HEK293T (cell line): ENCODE data around the gene GRAP.

Source experiments
- CTCF ChIA-PET: fragments of 350-600 bp; formaldehyde crosslinking; extraction: SDS; loops from one replicate; lab custom pipeline; 2021; ENCODE audit warnings: antibody characterized with exemption, inconsistent platforms; lab: Yijun Ruan, JAX
- POLR2A ChIA-PET: fragments of 350-600 bp; formaldehyde crosslinking; extraction: SDS; loops from one replicate; lab custom pipeline; 2020; ENCODE audit warnings: antibody characterized with exemption, inconsistent platforms; lab: Yijun Ruan, JAX
- DNase-seq: peaks from one replicate; pipeline ENCODE4 v3.0.0; 2012; ENCODE audit warnings: mixed read lengths; ENCODE audit errors: extremely low spot score
- ARNT ChIP-seq: fragments of 450-650 bp; IDR thresholded peaks from 2 replicates; pipeline ENCODE4 v1.6.1; 2017; ENCODE audit warnings: mild to moderate bottlenecking
- BHLHE40 ChIP-seq: fragments of 450-650 bp; IDR thresholded peaks from 2 replicates; pipeline ENCODE4 v1.6.1; 2016; ENCODE audit warnings: mild to moderate bottlenecking, moderate library complexity, borderline replicate concordance
- CTBP1 ChIP-seq: fragments of 450-650 bp; IDR thresholded peaks from 2 replicates; pipeline ENCODE4 v1.6.1; 2016; ENCODE audit warnings: borderline replicate concordance
- ELF4 ChIP-seq: fragments of 450-650 bp; IDR thresholded peaks from 2 replicates; pipeline ENCODE4 v1.6.1; 2017; ENCODE audit warnings: antibody characterized with exemption
- FOXA1 ChIP-seq: fragments of 450-650 bp; IDR thresholded peaks from 2 replicates; pipeline ENCODE4 v1.6.1; 2016; ENCODE audit warnings: mild to moderate bottlenecking
- FOXK2 ChIP-seq: fragments of 450-650 bp; IDR thresholded peaks from 2 replicates; pipeline ENCODE4 v1.6.1; 2016; ENCODE audit warnings: mild to moderate bottlenecking
- FOXM1 ChIP-seq: fragments of 450-650 bp; IDR thresholded peaks from 2 replicates; pipeline ENCODE4 v1.6.1; 2017; ENCODE audit warnings: mild to moderate bottlenecking, borderline replicate concordance
- HDGF ChIP-seq: fragments of 450-650 bp; IDR thresholded peaks from 2 replicates; pipeline ENCODE4 v1.6.1; 2017; ENCODE audit warnings: antibody characterized with exemption, borderline replicate concordance
- L3MBTL2 ChIP-seq: fragments of 450-650 bp; conservative IDR thresholded peaks from 2 replicates; pipeline ENCODE4 v1.6.1; 2016; ENCODE audit warnings: mild to moderate bottlenecking
- LEF1 ChIP-seq: fragments of 450-650 bp; IDR thresholded peaks from 2 replicates; pipeline ENCODE4 v1.6.1; 2017; ENCODE audit warnings: mild to moderate bottlenecking, borderline replicate concordance
- NFRKB ChIP-seq: fragments of 450-650 bp; IDR thresholded peaks from 2 replicates; pipeline ENCODE4 v1.6.1; 2016; ENCODE audit warnings: mild to moderate bottlenecking, moderate library complexity
- PKNOX1 ChIP-seq: fragments of 450-650 bp; IDR thresholded peaks from 2 replicates; pipeline ENCODE4 v1.6.1; 2016
- SP1 ChIP-seq: fragments of 450-650 bp; IDR thresholded peaks from 2 replicates; pipeline ENCODE4 v1.6.1; 2017
- SUZ12 ChIP-seq: fragments of 450-650 bp; IDR thresholded peaks from 2 replicates; pipeline ENCODE4 v1.6.1; 2016; ENCODE audit warnings: mild to moderate bottlenecking
- TARDBP ChIP-seq: fragments of 450-650 bp; IDR thresholded peaks from 2 replicates; pipeline ENCODE4 v1.6.1; 2016
- ZNF384 ChIP-seq: fragments of 450-650 bp; IDR thresholded peaks from 2 replicates; pipeline ENCODE4 v1.6.1; 2016

GRAP gene

GRCh38 chr17:19013806-19014627 lies 32.7 kb downstream of the GRAP start:
- no peak for DNase-seq
- TF ChIP-seq NFRKB, result no peak
- TF ChIP-seq CTBP1, result no peak
- TF ChIP-seq SP1, result no peak
- ChIA-PET POLR2A (interaction anchor here (0.6 to 2.2 kb wide), 3 partner anchors 8 to 1038 kb away, joined by 3 to 6 read pairs (median 3); partner anchors contain the start of gene FAM83G), CTCF (no interaction called here)

- no peak for TF ChIP-seq L3MBTL2
- TF ChIP-seq CTBP1, result no peak
- no peak for TF ChIP-seq ELF4
- no peak for TF ChIP-seq PKNOX1
- no peak for TF ChIP-seq FOXM1
- no peak for TF ChIP-seq NFRKB
- TF ChIP-seq TARDBP, result no peak
- TF ChIP-seq SP1, result no peak
- no peak for TF ChIP-seq FOXK2
- no peak for TF ChIP-seq FOXA1
- no peak for TF ChIP-seq LEF1
- no peak for TF ChIP-seq ARNT
- no peak for TF ChIP-seq SUZ12
- no peak for TF ChIP-seq ZNF384
- TF ChIP-seq BHLHE40, result no peak
- no peak for TF ChIP-seq HDGF
- DNase-seq, result no peak
- POLR2A ChIA-PET, result interaction anchor here (1.0 to 2.2 kb wide), 2 partner anchors 9 kb away, joined by 3 to 6 read pairs; partner anchors contain the start of gene FAM83G
- CTCF ChIA-PET, result no interaction called here
Observed at GRCh38 chr17:19013226-19013625, 33.5 kb downstream of the GRAP start.

- no peak for TF ChIP-seq ARNT
- TF ChIP-seq FOXA1, result no peak
- no peak for TF ChIP-seq LEF1
- no peak for TF ChIP-seq NFRKB
- no peak for TF ChIP-seq ELF4
- TF ChIP-seq PKNOX1, result no peak
- no peak for TF ChIP-seq BHLHE40
- TF ChIP-seq L3MBTL2, result no peak
- TF ChIP-seq TARDBP, result no peak
- no peak for TF ChIP-seq FOXK2
- ChIA-PET CTCF (no interaction called here), POLR2A (interaction anchor here (1.5 to 2.2 kb wide), 2 partner anchors 8 kb away, joined by 4 to 6 read pairs; partner anchors contain the start of gene FAM83G)
- DNase-seq, result no peak
Observed at GRCh38 chr17:19012171-19013080, 34.3 kb downstream of the GRAP start.

- POLR2A ChIA-PET, result interaction anchor here (1.5 kb wide), 1 partner anchor 9 kb away, joined by 4 read pairs; no protein-coding TSS in a partner anchor
- CTCF ChIA-PET, result no interaction called here
- TF ChIP-seq ELF4 (no peak), NFRKB (no peak), ARNT (no peak), FOXM1 (no peak), TARDBP (no peak), HDGF (no peak), CTBP1 (no peak), SUZ12 (no peak), SP1 (no peak), L3MBTL2 (no peak), PKNOX1 (no peak), ZNF384 (no peak), LEF1 (no peak), FOXA1 (no peak), FOXK2 (no peak), BHLHE40 (no peak)
- no peak for DNase-seq
Observed at GRCh38 chr17:19011581-19011980, 35.2 kb downstream of the GRAP start.

GRCh38 chr17:19010729-19011505 lies 35.8 kb downstream of the GRAP start:
- no peak for DNase-seq
- TF ChIP-seq TARDBP (no peak), L3MBTL2 (no peak), SP1 (no peak), ELF4 (no peak)
- ChIA-PET POLR2A (interaction anchor here (1.5 kb wide), 1 partner anchor 10 kb away, joined by 4 read pairs; no protein-coding TSS in a partner anchor), CTCF (no interaction called here)
